ENCODE results near the gene IGFBP6.

DNA sequence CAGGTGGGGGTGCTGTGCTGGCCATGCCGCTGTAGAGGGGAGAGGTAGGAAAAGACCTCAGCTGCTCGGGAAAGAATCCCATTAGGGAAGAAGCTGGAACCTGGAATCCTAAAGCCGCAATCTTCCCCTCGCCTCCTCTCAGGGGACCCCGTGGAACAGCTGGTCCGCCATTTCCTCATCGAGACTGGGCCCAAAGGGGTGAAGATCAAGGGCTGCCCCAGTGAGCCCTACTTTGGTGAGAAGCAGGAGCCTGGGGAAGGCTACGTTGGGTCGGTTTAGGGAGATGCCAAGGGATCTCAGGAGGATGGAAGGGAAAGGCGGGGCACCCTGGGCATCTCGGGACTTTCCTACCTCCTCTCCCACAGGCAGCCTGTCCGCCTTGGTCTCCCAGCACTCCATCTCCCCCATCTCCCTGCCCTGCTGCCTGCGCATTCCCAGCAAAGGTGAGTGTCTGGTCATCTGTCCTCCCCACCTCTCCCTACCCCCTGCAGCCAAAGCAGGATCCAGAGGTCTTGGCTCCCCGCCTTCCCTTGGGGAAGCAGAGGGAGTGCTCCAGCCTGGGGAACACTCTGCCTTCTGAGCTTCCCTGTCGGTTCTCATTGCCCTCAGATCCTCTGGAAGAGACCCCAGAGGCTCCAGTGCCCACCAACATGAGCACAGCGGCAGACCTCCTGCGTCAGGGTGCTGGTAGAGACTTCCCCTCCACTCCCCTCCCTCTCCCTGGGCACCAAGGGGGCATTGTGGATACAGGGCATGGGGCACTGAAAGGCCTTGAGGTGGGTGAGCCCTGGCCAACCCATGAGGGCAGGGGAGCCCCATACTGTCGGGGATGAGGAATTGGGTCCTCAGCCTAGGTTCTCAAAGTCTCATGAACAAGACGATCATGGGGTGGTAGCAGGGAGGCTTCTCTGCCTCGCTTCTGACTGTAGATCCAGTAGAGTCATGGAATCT, 35.2 kb upstream of the IGFBP6 start:
- TF ChIP-seq, protein P1, sequence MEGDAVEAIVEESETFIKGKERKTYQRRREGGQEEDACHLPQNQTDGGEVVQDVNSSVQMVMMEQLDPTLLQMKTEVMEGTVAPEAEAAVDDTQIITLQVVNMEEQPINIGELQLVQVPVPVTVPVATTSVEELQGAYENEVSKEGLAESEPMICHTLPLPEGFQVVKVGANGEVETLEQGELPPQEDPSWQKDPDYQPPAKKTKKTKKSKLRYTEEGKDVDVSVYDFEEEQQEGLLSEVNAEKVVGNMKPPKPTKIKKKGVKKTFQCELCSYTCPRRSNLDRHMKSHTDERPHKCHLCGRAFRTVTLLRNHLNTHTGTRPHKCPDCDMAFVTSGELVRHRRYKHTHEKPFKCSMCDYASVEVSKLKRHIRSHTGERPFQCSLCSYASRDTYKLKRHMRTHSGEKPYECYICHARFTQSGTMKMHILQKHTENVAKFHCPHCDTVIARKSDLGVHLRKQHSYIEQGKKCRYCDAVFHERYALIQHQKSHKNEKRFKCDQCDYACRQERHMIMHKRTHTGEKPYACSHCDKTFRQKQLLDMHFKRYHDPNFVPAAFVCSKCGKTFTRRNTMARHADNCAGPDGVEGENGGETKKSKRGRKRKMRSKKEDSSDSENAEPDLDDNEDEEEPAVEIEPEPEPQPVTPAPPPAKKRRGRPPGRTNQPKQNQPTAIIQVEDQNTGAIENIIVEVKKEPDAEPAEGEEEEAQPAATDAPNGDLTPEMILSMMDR (IDR thresholded peaks at IDR 0.05 in 4 of 5, conservative IDR thresholded peaks at IDR 0.05 in 1 of 5), result no peak
- TF ChIP-seq POLR2A (IDR thresholded peaks at IDR 0.05), result no peak

All from gastrocnemius medialis (tissue), 4 donors.